ENCODE data around the gene STXBP5L.

GRCh38 chr3:121228971-121229370, 321.0 kb downstream of the STXBP5L start:
- no peak for TF ChIP-seq GATA3 (IDR thresholded peaks at IDR 0.05; ENCODE audit: low read depth, low read length)
- no peak for TF ChIP-seq GATA2 (IDR thresholded peaks at IDR 0.05; ENCODE audit: low read depth, low read length)

Measured in SH-SY5Y (cell line).